Left forelimb (tissue), 1 donor: ENCODE results near the gene SVEP1.

Experiments
- DNase-seq: peaks from one replicate; pipeline ENCODE4 v3.0.0-alpha.2; 2018; ENCODE audit warnings: low spot score

Gene SVEP1

DNA sequence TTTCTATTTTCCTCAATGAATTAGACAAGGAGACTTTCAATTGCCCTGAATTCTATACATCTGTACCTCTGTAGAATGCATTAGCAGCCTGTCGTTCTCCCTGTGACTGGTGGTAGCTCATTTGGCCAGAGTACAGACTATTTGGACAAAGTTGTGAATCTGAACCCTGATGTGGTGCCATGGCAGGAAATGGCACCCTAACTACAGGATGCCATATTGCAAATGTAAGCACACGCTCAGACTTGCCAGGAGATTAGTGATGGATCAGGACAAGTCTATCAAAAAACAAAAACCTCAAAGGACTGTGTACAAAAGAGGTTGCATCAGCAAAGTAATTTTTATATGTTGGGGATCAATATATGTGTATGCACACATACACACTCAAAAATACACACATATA lies 58.3 kb downstream of the SVEP1 start:
- no peak for DNase-seq

GRCh38 chr9:110520120-110520701 lies 59.3 kb downstream of the SVEP1 start:
- DNase-seq = no peak

DNA sequence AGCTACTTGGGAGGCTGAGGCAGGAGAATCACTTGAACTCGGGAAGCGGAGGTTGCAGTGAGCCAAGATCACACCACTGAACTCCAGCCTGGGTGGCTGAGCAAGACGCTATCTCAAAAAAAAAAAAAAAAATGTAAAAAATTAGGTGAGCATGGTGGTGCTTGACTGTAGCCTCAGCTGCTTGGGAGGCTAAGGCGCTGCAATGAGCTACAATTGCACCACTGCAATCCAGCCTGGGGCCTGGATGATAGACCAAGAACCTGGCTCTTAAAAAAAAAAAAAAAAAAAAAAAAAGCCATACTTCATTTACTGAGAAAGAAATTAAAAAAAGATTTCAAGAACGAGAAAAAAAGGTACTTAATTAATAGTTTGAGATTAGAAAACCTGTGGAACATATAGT lies 62.1 kb downstream of the SVEP1 start:
- no peak for DNase-seq

DNA sequence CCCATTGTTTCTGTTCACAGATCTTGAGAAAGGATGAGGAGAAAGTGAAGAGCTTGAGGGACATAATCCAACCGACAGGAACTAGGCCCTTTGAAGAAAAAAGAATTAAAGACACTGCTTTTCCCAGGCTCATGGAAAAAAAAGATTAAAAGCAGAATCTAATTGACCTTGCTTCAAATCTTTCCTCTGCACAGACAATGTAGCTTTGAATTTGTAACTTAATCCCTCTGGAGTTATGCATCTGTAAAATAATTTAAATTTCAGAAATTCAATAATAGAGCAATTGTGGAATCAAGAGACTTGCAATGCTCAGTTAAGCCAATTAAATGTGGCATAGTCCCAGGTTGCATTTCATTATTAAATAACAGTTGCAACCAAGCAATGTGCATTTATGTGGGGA lies 64.6 kb downstream of the SVEP1 start:
- no peak for DNase-seq

DNA sequence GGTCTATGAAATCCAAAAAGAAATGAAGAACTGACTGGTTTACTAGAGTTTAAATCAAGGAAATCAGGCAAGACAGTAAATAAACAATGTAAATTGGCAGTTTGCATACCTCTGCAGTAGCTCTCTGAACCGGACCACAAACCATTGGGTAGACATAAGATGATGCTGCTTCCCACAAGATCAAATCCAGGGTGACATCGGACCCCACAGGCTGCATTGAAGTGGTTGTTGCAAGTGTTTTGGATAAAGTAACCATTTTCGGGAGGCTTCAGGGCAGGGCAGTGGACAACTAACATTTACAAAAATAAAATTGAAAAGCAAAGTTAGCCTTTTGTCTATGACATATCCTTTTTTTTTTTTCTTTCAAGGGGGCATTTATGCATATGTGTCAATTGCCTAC lies 66.7 kb downstream of the SVEP1 start:
- DNase-seq = no peak

DNA sequence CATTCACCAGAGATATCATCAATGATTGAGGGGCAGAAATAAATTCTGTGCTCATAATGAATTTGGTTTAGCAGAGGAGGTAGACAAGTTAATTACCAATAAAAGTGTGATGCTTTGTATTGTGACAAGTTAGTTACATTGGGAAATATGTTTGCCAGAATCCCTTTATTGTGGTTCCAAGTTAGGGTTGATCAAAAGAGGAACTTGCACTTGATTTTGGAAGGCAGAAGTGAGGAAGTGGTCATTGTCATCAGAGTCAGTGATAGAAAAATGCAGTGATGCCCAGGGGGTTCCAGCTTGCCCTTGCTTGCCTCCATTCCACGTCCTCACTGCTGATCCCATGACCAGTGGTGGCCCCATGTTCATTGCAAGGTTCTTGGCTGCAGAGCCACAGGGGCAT lies 69.7 kb downstream of the SVEP1 start:
- no peak for DNase-seq

DNA sequence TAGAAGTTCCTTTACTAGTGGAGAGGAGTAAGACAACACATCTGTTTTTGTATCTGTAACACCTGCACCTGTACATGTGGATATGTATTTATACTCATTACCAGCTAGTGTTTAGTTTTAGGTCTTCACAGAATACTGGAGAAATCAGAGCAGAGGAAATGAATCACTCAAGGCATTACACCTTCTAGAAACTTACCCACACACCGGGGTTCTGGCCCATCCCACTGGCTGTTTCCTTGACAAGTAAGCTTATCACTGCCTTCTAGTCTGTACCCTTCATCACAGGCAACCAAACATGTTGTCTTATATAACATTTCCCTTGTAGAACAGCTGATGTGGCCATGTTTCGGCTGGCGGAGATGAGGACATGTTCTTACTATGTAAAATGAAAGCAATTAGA lies 76.7 kb downstream of the SVEP1 start:
- no peak for DNase-seq

- DNase-seq = no peak
Observed at GRCh38 chr9:110499608-110500007, 79.9 kb downstream of the SVEP1 start.

DNA sequence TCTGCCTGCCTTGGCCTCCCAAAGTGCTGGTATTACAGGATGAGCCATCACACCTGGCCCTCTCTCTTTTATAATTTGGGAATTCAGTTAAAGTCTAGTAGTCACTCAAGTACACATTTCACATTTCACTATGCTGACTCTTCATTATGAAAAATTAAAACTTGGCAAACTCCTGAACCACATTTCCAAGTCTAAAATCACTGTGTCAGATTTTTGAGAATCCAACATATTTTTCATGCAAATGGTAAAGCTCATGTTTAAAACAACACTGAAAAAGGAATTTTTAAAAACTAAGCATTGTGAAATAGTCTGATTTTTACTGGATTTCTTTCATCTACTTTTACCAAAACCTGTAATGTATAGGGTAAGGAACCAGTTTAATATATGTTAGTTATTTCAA lies 92.3 kb downstream of the SVEP1 start:
- DNase-seq = no peak

GRCh38 chr9:110486218-110486617 lies 93.3 kb downstream of the SVEP1 start:
- no peak for DNase-seq

GRCh38 chr9:110479481-110479880 lies 100.1 kb downstream of the SVEP1 start:
- no peak for DNase-seq

- DNase-seq = no peak
Observed at GRCh38 chr9:110476251-110476650, 103.3 kb downstream of the SVEP1 start.

DNA sequence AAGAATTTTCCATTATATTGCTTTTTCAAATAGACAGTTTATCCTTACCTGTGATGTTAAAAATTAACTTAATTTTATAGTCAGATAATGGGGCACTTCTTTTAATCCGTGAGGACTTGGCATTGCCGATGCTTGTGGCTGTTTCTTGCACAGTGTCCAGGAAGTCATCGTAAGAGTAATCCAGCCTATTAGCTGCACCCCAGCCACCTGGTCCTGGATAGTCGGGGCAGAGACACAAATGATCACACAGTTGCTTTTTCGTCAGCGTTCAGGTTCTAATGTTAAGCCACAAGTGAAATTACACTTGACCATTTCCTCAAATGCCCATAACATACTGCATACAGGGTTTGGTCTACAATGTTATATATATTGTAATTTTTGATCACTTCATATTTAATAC lies 107.4 kb downstream of the SVEP1 start:
- no peak for DNase-seq

DNA sequence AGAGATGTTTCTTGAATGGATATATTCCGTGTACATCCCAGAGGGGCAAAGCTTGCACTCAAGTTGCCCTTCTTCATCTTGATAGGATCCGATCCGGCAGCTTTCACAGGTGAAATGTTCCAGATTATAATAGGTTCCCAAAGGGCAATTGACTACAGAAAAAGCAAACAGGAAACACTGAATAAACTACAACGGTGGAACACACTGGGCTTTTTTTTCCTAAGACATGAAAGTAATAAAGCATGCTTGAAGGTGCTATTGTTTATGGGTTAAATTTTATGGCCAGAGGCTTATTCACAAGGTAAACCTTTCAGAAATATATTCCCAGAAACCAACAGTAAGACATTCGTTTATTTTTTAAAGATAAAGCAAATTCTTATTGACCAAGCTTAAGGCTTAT lies 110.6 kb downstream of the SVEP1 start:
- no peak for DNase-seq

GRCh38 chr9:110465190-110465589 lies 114.4 kb downstream of the SVEP1 start:
- no peak for DNase-seq

GRCh38 chr9:110464321-110464720 lies 115.2 kb downstream of the SVEP1 start:
- DNase-seq = no peak

DNA sequence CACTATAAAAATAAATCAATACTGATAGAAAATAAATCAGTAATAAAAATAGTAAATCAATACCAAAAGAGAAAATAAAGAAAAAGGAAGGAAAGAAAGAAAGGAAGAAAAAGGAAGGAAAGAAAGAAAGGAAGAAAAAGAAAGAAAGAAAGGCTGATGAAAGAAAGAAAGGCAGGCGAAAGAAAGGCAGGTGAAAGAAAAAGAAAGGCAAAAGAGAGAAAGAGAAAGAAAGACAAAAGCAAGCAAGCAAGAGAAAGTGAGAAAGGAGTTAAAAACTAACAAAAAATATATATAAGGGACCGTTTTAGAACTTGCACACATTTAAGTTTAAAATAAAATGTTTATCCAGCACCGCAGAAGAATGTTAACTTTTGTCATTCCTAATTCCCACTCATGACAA lies 116.0 kb downstream of the SVEP1 start:
- DNase-seq = no peak

DNA sequence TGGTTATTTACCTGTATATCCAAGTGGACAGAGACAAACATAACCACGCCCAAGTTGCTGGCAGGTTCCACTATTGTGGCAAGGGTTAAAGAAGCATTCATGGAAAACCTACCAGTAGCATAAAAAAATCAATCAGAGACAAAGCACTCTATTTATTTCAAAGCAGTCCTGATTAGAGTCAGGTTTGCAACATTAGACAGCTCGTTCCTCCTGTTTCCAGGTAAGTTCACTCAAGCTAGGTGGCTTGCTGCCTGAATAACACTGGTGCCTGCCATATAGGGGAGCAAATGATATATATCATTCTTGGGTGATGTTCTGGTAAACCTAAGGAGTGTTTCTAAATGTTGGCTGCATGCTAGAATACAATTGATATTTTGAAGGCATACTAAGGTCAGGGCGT lies 122.3 kb downstream of the SVEP1 start:
- DNase-seq = no peak

DNA sequence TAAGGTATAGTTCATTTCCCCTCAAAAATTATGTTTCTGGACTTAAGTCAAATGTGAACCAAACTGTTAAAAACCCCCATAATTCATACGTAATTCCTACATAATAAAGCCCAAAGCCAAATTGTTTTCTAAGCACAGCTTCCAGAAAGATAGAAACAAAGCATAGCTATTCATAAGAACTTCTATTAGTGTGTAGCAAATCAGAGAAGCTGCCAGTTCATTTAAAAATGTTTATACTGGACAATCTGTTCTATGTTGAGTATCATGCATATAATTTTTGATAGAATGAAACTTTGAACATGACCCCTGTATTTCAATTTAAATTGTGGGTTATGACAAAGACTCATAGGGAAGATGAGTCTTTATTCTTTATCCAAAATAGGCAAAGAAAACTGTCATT lies 122.9 kb downstream of the SVEP1 start:
- DNase-seq = no peak

DNA sequence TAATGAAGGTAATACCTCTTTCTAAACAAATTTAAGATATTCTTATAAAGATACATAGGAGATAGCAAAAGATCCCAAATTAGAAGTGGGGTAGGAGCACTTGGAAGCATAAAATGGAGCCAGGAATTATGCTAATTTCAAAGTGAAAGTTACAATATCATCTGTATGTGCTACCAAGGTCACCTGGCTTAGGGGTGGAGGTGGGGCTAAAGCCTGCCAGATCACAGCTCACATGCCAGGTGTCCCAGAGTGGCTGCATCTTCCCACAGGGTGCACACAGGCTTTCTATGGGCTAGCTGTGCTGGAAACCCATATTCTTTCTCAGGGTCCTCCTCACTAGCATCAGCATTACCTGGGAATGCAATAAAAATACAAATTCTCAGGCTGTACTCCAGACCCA lies 123.7 kb downstream of the SVEP1 start:
- no peak for DNase-seq

GRCh38 chr9:110452227-110452801 lies 127.2 kb downstream of the SVEP1 start:
- no peak for DNase-seq

DNA sequence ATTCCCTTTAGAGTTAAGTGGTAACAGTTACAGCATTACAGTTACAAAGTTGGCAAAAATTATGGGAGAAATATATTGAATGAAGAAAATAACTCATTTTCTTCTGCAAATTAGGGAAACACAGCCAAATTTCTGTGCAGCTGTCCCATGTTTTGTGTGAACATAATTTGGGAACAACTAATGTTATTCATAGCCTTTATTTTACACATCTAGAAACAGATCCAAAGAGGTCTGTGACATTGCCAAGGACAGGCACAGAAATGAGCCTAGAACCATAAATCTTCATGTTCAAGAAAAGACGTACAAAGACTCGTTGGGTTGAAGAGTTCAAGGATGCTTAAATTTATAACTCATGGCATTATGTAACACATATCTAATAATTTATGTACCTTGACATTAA lies 127.8 kb downstream of the SVEP1 start:
- DNase-seq = no peak

DNA sequence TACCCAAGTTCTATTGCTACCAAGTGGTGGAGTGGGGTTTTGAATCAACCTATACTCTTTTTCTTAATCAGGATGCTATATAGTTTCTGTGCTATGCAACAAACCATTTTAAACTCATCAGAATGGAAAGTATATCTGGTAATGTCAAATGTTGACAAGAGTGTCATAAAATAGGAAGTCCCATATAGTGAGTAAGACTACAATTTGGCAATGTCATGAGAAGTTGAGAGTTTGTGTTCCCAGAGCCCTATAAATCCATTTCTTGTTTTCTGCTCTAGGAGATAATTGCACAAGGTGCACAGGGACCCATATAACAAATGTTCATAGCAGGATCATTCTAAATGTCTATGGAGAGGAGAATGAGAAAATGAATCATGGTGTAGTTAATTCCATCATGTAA lies 132.1 kb downstream of the SVEP1 start:
- no peak for DNase-seq

- no peak for DNase-seq
Observed at GRCh38 chr9:110446171-110446570, 133.4 kb downstream of the SVEP1 start.

DNA sequence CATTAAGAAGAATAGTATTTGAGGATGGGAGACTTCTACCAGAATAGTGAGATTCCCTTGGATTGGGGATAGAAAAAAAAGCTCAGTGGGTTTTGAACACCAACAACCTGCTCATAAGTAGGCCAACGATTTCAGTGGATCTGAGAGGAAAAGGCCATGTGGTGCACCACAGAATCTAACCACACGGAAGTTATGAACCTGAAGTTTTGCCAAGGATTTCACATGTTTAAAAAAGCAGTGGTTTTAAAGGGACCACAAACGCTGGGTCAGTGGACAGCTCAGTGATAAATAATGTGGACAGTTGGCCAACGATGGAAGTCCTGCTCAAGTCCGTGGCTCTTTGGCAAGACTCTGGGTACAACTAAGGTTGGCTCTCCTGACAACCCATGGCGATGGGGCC lies 134.6 kb downstream of the SVEP1 start:
- no peak for DNase-seq
